ENCODE results near the gene AMH.

AMH gene

DNA sequence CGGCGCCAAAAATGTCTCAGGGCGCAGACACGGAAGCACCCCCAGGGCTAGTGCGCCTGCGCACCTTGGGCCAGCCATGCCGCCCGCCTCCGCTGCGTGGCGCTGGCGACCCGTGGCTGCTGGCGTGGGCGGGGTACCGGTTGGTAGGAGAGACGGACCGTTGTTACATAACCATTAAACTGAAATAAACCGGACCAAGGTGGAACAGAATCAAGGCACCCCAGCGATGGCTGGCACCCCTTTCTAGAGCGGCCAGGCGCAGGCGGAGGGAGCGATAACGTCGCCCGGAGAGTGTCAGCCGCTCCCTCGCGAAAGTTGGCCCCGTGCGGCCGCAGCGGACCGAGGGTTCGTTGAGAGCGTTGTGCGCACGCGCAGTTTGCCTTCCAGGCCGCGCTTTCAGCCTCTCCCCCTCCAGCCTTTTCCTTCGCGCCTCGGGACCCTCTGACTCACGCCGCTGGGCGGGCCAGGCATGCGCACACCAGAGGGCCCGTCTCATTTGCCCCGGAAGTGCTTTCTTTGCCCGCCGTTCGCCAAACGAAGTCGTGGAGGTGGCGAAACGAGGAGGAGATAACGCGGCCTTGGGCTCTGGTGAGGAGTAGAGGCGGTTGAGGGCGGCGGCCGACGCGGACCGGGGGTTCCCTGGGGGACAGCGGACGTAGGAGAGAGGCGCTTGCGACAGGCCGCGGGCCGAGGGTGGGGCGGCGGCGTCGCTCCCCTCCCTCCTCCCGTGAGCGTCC is 12.6 kb upstream of the AMH start, which contains the start of the genes PLEKHJ1 and SF3A2:
Gene PLEKHJ1, minus strand, starts transcription at position 16 of the 737 bp plus-strand sequence. CDS start 81 bp downstream, outside the sequence.
Gene SF3A2, plus strand, starts transcription at position 511 of the 737 bp plus-strand sequence. CDS start 6,595 bp downstream, outside the sequence.
- peak; percentile 98 for DNase-seq

DNA sequence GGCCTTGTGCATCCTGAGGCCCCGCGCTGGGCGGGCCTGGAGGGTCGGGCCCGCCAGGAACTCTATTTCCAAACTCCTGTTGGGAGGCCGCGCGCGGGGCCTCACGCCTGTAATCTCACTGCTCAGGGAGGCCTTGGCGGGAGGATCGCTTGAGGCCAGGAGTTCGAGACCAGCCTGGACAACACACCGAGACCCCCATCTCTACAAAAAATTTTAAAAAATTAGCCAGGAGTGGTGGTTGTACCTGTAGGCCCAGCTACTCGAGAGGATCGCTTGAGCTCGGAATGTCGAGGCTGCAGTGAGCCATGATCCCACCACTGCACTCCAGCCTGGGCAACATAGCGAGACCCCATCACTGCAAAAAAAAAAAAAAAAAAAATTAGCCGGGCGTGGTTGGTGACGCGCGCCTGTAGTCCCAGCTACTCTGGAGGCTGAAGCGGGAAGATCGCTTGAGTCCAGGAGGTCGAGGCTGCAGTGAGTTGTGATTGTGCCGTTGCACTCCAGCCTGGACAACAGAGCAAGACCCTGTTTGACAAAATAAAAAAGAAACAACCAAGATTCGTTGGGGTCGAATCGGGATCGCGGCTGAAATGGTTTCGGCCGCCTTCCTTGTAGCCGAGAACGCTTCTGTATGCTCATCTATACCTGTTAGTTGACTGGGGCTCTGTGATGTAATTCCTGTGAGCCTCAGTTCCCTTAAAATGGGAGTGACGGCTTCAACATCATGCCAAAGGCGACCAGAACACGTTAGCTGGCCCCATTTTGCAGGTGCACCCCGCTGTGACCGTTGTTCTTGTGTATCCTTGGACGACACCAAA is 11.9 kb upstream of the AMH start:
- no peak for DNase-seq

DNA sequence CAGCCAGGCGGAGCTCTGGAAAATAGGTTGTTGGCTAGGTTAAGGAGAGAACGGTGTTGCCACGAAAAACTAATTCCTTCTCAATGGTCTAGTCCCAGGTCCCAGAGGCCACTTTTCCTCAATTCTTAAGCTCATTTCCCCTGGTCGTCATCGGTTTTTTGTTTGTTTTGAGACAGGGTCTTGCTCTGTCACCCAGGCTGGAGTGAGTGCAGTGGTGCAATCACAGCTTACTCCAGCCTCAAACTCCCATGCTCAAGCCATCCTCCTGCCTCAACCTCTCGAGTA is 11.3 kb upstream of the AMH start:
- no peak for DNase-seq

DNA sequence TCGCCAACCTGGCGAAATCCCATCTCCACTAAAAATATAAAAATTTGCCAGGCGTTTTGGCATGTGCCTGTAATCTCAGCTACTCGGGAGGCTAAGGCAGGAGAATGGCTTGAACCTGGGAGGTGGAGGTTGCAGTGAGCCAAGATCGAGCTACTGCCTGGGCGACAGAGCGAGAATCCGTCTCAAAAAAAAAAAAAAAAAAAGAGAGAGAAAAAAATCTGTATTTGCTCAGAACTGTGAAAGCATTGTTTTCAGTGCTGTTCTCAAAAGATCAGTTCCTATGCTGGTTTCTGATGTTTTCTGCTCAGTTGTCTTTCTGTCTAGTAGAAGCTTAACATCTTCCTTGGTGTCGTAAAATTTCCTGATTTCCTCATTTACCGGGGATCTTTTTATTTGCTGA is 9.9 kb upstream of the AMH start:
- DNase-seq: no peak

DNA sequence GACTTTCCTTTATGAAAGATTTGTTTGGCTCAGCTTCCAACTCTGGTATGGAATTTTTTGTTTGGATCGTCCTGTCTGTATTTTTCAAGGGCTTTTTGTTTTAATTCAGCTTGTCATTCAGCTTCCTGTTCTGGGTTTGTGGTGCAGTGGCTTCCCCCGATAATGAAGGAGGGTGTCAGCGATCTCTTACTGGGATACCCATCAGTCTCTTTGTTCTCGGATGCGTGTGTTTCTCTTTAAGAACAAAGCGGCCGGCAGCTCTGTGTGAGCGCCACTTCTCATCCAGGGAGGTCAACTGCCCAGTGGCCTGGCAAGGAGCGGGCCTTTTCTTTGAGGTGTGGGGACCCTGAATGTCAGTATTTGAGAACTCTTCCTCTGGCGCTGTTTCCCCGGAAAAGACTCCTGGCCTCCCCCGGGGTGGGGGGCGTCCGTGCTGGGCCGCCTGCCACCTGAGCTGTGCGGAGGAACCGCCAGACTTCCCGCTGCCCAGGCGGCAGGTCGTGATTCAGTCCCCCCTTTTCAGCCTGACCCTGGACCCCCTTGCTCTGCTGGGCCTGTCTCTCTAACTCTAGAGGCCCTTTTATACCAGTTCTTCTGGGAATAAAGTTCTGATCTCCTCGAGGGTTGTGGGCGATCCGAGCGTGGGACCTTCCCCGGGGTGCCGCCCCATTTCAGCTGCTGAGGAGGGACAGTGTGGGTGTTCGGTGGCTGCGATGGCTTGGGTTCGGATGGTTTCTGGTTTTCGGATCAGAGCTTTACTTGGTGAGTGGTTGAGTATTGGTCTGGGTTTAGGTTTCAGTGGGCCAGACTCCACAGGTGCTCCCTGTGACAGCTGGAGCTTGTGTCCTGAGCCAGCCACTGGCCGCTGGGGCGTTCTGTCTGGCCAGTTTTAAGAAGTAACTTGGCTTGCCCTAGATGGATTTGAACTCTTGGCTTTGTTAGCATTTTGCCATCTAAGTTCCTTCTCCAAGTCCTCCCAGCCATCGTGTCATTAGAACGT is 9.1 kb upstream of the AMH start:
- peak; percentile 69 for DNase-seq

DNA sequence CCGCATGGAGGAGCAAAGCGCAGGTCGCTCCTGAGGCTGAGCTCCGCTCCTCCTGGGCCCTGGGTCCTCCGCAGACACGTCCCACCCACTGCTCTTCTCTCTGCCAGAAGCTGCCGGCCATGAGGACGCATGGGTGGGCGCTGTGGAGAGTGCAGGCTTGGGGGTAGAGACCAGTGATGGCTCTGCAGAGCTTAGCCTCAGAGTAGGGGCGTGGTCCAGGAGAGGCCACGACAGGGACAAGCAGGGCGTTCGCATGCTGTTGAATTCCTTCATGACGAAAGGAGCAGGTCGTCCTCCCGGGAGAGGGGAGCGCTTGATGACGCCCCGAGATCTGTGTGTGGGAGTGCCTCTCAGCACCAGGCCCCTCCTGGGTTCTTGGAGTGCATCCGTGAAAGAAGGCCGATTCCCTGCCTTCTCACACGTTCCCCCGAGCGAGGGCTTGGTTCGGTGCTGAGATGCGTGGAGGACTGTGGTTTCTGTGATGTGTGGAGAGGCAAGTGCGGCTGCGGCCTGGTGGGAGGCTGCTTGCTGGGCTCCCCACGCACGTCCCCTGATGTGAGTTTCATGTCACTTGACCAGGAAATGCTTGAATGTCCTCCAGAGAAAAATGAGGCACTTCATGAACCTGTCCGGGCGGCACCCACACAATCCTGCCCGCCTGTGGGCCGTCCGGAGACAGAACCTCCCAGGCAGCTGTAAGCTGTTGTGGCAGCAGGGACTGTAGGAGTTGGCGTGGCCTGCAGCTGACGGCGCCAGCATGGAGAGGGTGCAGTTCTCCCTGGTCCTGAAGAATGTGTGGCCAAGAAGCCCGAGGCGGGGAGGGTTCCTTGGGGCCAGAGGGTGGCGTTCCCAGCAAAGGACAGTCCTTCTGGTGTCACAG is 8.0 kb upstream of the AMH start:
- no peak for DNase-seq

DNA sequence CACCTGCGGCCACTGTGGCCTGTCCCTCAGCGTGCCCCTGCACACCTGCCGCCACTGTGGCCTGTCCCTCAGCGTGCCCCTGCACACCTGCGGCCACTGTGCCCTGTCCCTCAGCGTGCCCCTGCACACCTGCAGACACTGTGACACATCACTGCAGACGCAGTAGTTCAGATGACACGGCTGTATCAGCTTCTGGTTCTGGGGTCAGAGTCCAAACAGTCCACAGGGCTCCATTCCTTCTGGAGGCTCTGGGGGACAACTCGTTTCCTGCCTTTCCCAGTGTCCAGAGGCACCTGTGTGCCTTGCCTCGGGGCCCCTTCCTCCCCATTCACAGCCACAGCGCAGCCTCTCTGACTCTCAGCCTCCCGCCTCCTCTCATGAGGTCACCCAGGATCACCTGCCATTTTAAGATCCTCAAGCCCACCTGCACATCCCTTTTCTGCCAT is 7.0 kb upstream of the AMH start:
- no peak for DNase-seq

DNA sequence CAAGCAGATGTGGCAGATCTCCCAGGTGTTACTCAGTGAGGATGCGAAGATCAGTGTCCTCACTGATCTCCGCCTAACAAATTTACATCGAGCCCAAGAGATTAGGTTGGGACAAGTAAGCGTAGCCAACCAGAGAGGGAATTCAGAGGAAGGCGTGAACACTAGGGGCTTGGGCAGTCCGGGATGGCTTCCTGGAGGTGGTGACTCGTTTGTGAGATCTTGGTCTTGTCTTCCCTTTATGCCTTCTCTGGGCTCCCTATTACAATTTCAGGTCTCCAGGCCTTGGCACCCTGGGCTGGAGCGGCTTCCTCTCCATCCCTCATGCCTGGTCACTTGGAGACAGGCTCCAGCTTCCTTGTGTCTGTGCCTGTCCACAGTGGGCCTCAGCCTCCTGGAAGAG is 6.3 kb upstream of the AMH start:
- no peak for DNase-seq

DNA sequence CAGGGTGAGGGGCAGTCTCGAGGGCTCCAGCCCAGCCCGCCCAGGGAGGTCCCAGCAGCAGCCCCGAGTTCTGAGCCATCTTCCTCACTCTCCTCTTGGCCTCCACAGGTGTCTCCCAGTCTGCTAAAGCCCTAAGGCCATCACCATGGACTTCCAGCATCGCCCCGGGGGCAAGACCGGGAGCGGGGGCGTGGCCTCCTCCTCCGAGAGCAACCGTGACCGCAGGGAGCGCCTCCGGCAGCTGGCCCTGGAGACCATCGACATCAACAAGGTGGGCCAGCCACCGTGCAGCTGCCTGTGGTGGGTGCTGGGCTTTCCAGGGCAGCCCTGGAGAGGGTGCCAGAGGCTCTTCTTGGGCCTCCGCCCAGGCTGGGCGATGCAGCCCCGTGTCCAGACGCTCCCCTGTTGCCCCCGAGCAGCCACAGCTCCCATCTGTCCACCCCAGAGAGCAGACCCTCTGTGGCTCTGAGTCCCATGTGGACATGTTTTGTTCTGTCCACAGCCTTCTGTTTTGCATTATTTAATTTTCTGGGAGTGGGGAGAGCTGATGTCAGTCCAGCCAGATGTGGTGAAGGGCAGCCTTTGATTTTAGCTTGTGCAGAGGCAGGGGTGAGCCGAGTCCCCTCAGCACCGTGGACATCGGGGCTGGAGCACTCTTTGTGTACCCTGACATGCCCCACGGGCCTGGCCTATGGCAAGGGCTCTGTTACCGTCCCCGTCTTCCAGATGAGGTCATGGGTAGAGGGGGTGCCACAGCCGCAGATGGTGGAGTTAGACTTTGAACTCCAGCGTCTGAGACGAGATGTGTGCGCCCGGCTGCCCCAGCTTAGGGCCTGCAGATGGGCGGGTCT is 5.6 kb upstream of the AMH start:
- no peak for DNase-seq

DNA sequence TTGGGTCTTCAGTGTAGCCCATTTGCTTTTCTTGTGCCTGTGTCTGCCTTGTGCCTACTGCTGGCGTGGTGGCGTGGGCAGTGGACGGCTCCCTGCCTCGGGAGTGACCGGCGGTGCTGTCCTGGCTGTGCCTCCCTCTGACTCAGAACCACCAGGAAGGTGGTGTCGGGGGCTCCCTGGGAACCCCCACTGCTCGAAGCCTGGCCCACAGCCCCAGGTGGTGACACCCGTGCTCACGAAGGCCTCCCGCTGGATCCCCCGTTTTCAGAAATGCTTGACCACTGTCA is 5.1 kb upstream of the AMH start:
- DNase-seq: no peak

DNA sequence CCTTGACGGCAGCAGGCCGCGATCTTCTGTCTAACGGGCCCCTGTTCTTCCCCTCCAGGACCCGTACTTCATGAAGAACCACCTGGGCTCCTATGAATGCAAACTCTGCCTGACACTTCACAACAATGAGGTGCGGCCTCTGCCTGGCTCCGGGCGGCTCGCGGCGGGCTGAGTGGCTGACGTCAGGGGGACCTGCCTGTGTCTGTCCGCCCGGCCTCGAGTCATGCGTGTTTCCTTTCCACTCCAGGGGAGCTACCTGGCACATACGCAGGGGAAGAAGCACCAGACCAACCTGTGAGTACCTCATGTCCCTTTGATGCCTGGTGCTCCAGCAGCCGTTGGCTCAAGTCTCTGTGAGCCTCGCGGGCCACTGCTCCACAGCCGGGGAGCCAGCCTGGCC is 4.6 kb upstream of the AMH start:
- no peak for DNase-seq

DNA sequence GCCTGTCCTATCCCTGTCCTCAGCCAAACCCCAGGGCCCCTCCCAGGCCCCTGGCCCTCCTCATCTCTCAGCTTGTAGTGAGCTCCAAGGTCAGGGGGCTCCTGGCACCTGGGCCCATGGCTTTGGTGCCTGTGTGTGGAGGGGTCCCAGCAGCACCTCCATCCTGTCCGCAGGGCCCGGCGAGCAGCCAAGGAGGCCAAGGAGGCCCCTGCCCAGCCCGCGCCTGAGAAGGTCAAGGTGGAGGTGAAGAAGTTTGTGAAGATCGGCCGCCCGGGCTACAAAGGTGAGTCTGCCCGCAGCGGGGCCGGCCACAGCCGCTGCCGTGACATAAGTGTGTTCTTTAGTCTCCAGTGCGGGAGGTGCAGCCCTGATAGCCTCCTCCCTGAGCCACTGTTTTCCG is 3.9 kb upstream of the AMH start:
- DNase-seq: no peak

DNA sequence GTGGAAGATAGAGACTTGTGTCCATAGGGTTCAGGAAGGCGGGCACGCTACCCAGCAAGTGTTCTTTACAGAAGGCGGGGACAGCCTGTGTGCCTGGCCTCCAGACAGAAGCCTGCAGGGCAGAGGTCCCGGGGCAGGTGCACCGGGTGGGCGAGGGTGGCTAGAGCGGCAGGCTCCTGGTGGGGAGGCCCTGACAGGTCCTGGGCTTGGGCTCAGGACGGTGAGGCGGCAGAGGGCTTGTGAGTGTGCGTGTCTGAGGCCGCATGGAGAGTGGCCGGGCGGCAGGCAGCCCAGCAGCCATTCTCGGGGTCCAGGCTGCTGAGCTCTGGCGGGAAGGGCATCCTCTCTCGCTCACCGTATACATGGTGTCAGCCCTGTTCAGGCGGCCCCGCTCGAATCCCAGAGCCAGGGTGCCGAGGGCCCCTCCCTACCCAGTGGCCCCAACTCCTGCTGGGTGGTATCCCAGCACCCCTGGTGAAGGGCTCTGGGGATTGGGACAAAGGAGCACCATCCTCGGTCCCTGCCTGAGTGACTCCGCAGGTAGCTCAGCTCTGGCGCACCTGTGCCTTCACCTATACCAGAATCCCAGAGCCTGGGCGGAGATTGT is 3.0 kb upstream of the AMH start:
- no peak for DNase-seq

DNA sequence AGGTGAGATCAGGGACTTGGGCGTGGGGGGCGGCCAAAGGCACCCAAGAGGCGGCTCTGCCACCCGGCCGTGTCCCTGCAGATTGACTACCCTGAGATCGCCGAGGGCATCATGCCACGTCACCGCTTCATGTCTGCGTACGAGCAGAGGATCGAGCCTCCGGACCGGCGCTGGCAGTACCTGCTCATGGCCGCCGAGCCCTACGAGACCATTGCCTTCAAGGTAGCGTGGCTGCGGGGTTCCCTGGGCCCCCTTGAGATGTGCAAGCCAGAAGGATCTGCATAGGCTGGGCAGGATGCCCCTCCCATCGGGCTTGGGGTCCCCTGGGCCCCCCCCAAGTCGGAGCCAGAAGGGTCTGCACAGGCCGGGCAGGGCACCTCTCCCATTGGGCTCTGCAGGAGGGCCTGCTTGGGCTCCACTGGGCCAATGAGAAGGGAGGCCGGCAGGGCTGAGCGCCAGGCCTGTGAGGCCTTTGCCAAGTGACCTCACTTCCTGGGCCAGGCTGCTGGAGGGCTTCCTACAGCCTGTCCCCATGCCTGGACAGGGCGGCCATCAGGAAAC is 2.2 kb upstream of the AMH start:
- DNase-seq: no peak

DNA sequence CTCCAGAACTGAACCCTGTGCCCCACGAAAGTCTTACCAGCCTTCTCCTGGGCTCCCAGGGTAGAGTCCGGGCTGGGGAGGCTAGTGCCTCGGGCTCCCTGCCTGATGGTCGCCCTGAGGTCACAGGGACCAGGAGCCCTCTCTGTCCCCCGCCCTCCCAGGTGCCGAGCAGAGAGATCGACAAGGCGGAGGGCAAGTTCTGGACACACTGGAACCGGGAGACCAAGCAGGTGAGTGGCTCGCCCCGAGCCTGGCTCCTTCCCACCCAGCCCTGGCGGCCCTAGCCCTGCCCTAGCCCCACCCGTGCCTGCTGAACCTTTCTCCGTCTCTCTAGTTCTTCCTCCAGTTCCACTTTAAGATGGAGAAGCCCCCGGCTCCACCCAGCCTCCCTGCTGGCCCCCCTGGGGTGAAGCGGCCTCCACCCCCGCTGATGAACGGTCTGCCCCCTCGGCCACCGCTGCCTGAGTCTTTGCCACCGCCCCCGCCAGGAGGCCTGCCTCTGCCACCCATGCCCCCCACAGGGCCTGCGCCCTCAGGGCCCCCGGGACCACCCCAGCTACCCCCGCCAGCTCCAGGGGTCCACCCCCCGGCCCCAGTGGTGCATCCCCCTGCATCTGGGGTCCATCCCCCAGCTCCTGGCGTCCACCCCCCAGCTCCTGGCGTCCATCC is 1.6 kb upstream of the AMH start:
- DNase-seq: no peak

DNA sequence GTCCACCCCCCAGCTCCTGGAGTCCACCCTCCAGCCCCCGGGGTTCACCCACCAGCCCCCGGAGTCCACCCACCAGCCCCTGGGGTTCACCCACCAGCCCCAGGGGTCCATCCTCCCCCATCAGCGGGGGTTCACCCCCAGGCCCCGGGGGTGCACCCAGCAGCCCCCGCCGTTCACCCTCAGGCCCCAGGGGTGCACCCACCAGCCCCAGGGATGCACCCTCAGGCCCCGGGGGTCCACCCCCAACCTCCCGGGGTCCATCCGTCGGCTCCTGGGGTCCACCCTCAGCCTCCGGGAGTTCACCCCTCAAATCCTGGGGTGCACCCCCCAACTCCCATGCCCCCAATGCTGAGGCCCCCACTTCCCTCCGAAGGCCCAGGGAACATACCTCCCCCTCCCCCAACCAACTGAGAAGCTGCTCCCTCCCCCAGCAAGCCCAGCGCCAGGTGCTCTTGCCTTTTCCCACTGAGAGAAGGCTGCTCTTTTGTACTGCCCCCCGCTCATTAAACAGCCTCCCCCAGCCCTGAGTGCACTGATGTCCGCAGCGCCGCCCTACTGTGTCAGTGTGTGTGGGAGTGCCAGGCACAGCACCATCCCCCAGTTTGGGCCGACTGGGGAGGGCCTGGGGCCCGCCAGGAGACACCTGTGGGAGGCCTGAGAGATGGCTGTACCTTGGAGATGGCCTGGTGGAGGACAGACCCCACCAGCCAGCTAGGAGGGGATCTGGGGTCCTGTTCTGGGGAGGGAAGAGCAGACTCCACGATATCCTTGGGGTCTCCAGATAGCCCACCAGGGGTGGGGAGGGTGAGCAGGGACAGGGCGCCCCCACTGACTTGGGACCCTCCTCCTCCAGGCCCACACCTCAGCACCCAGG is 750 bp upstream of the AMH start:
- no peak for DNase-seq

DNA sequence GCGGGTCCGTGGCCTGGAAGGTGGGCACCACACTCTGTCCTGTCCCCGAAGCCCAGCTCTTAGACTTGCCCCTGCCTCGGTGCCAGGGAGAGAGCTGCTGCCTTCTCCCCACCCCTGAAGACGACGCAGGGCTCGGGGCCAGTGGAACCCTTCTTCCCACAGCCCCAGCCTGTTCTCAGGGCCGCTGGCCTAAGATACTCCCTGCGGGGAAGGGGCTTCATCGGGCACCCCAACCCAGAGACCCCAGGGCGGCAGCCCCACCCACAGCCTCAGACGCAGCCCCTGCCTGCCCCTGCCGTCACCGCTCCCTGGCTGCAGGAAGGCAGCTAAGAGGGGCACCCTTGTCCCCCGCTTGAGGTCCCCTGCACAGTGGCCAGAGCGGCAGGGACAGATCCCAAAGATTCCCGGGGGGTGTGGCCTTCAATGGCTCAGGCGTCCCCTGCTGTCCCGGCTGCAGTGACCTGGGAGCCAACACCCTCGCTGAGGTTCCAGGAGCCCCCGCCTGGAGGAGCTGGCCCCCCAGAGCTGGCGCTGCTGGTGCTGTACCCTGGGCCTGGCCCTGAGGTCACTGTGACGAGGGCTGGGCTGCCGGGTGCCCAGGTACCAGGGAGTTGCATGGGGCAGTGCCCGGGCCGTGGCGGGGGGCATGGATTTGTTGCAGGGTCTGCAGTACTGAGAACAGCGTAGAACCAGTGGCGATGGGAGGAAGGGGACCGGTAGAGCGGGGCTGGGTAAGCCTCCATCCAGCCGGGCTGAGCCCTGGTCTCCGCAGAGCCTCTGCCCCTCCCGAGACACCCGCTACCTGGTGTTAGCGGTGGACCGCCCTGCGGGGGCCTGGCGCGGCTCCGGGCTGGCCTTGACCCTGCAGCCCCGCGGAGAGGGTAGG is 1.0 kb downstream of the AMH start:
- no peak for DNase-seq

DNA sequence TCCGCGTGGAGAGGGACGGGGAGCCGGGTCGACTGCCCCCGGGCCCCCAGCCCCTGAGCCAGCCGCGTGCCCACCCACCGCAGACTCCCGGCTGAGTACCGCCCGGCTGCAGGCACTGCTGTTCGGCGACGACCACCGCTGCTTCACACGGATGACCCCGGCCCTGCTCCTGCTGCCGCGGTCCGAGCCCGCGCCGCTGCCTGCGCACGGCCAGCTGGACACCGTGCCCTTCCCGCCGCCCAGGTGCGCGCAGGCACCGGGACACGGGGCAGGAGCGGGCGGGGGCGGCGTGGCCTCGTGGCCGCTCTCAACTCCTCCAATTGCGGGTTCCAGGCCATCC is 1.6 kb downstream of the AMH start:
- no peak for DNase-seq
